PC-3 (cell line): ENCODE data around the gene SYCP3. TPM values are rescaled to one million over a fixed set of nuclear protein-coding genes. Genes with fewer than 3 reads are reported as not detected.

Experiments
- ATAC-seq: fragments of 200-7000 bp; cut with Tn5 transposase; 2 replicates; pipeline ENCODE4 v1.9.1; 2020; ENCODE audit warnings: mild to moderate bottlenecking, moderate library complexity
- BruUV-seq: library from RNA; stranded (reverse); fragments of 400-500 nt; replicated peaks from 2 replicates; lab custom pipeline; 2021; lab: Mats Ljungman, UMichigan
- CTCF ChIA-PET: fragments of 300-600 bp; sonication (Branson Sonifier 250); formaldehyde crosslinking; loops from one replicate; lab custom pipeline; 2022; ENCODE audit warnings: antibody characterized with exemption; lab: Charles Lee
- POLR2A ChIA-PET: fragments of 300-600 bp; sonication (Branson Sonifier 250); formaldehyde crosslinking; loops from one replicate; lab custom pipeline; 2022; ENCODE audit warnings: antibody characterized with exemption; ENCODE audit not compliant: unreplicated experiment; lab: Charles Lee
- DNase-seq: peaks from one replicate; pipeline ENCODE4 v3.0.0-alpha.2; 2015
- H2AFZ ChIP-seq: fragments of 300-600 bp; sonication (generic); 2 replicates; pipeline ENCODE4 v1.6.0; 2016; ENCODE audit warnings: antibody characterized with exemption, low read length
- H3F3A ChIP-seq: fragments of 300-600 bp; sonication (generic); one replicate; pipeline ENCODE4 v1.6.0; 2017; ENCODE audit warnings: antibody characterized with exemption, low read length, control low read depth, mild to moderate bottlenecking; ENCODE audit not compliant: unreplicated experiment
- H3K27ac ChIP-seq: fragments of 300-600 bp; sonication (generic); 2 replicates; pipeline ENCODE4 v1.5.1; 2016; ENCODE audit warnings: mild to moderate bottlenecking, low read length
- H3K27me3 ChIP-seq: fragments of 300-600 bp; sonication (generic); 2 replicates; pipeline ENCODE4 v1.6.1; 2016; ENCODE audit warnings: low read length, mixed read lengths
- H3K36me3 ChIP-seq: fragments of 300-600 bp; sonication (generic); 2 replicates; pipeline ENCODE4 v1.6.1; 2016; ENCODE audit warnings: low read depth, mixed run types, low read length, mixed read lengths
- H3K4me1 ChIP-seq: fragments of 300-600 bp; sonication (generic); 2 replicates; pipeline ENCODE4 v1.5.1; 2016; ENCODE audit warnings: low read length; ENCODE audit not compliant: insufficient read depth
- H3K4me2 ChIP-seq: fragments of 300-600 bp; sonication (generic); 2 replicates; pipeline ENCODE4 v1.6.0; 2016; ENCODE audit warnings: low read length
- H3K4me3 ChIP-seq: fragments of 300-600 bp; sonication (generic); 2 replicates; pipeline ENCODE4 v1.5.1; 2016; ENCODE audit warnings: mild to moderate bottlenecking, low read length, mixed read lengths
- H3K79me2 ChIP-seq: fragments of 300-600 bp; sonication (generic); 2 replicates; pipeline ENCODE4 v1.6.1; 2017; ENCODE audit warnings: low read length, mixed read lengths
- H3K9ac ChIP-seq: fragments of 300-600 bp; sonication (generic); 2 replicates; pipeline ENCODE4 v1.6.0; 2016; ENCODE audit warnings: mild to moderate bottlenecking, low read length
- H3K9me2 ChIP-seq: fragments of 300-600 bp; sonication (generic); replicated peaks from 2 replicates; pipeline ENCODE4 v1.6.1; 2016; ENCODE audit warnings: mixed run types, low read length, mixed read lengths
- H3K9me3 ChIP-seq: fragments of 300-600 bp; sonication (generic); 2 replicates; pipeline ENCODE4 v1.6.1; 2016; ENCODE audit warnings: low read length, mixed read lengths
- H4K20me1 ChIP-seq: fragments of 300-600 bp; sonication (generic); 2 replicates; pipeline ENCODE4 v1.6.1; 2016; ENCODE audit warnings: low read length, mixed read lengths
- CTCF ChIP-seq: fragments of 300-600 bp; sonication (generic); conservative IDR thresholded peaks from 2 replicates; pipeline ENCODE4 v1.5.1; 2017; ENCODE audit warnings: antibody characterized with exemption, low read depth, mild to moderate bottlenecking, low read length
- EZH2 ChIP-seq: fragments of 300-600 bp; sonication (generic); IDR thresholded peaks from one replicate; pipeline ENCODE4 v1.6.1; 2017; ENCODE audit warnings: antibody characterized with exemption, mild to moderate bottlenecking, low read length; ENCODE audit not compliant: unreplicated experiment
- EZH2phosphoT487 ChIP-seq: fragments of 300-600 bp; sonication (generic); IDR thresholded peaks from 2 replicates; pipeline ENCODE4 v1.6.1; 2018; ENCODE audit warnings: mild to moderate bottlenecking, antibody characterized with exemption, low read length, borderline replicate concordance
- intact Hi-C: fragments of 100-400 bp; cut with micrococcal nuclease; formaldehyde crosslinking; loops from 2 replicates; pipeline ENCODE4 v1.9.0; 2023
- total RNA-seq: library from RNA; depleted of rRNA; stranded (reverse); fragments of >200 nt; gene quantifications from 2 replicates; pipeline ENCODE4 v1.2.3, GENCODE V29; 2014

The SYCP3 gene
- total RNA-seq, 1 experiment from 2014 or later, result not detected

GRCh38 chr12:101697930-101698799 is 41.1 kb downstream of the SYCP3 start:
- Histone ChIP-seq H3K36me3 (no peaks in the 10 kb centered on the region), H3K4me3 (peak overlapping the region; percentile 89), H3K9me2 (no peaks in the 10 kb centered on the region), H3K79me2 (peaks cover 39% of the 10 kb centered on the region), H3K4me2 (peak overlapping the region; percentile 90), H3K27ac (no peak overlapping the region), H2AFZ (peak overlapping the region; percentile 96), H4K20me1 (no peaks in the 10 kb centered on the region), H3F3A (no peaks in the 10 kb centered on the region), H3K27me3 (no peaks in the 10 kb centered on the region), H3K9ac (peak overlapping the region; percentile 73), H3K9me3 (no peaks in the 10 kb centered on the region), H3K4me1 (peaks cover 12% of the 10 kb centered on the region)
- BruUV-seq, result no TSS peak
- TF ChIP-seq EZH2 (no peak), CTCF (no peak), EZH2phosphoT487 (no peak)
- POLR2A ChIA-PET, result interaction anchor here (0.7 kb wide), 1 partner anchor 146 kb away, joined by 8 read pairs; no protein-coding TSS in a partner anchor
- DNase-seq (peak; percentile 48), ATAC-seq (peak; percentile 59)
- CTCF ChIA-PET, result interaction anchor here (0.8 kb wide), 1 partner anchor 61 kb away, joined by 17 read pairs; no protein-coding TSS in a partner anchor
- intact Hi-C loops, result loop anchor here (2.0 to 5.0 kb wide), 2 partner anchors 134 to 283 kb away; partner anchors contain the start of gene GNPTAB

- ChIA-PET POLR2A (no interaction called here), CTCF (no interaction called here)
- H3K9me3 ChIP-seq, result no peaks in the 10 kb centered on the region
- peak within 1 kb of the TSS; percentile 89 for H3K4me3 ChIP-seq
- no TSS peak for BruUV-seq
- ATAC-seq (peak; percentile 70), DNase-seq (peak; percentile 47)
- H3K9me2 ChIP-seq, result no peaks in the 10 kb centered on the region
- H3K4me2 ChIP-seq, result peak within 1 kb of the TSS; percentile 90
- H3K4me1 ChIP-seq, result peaks cover 12% of the 10 kb centered on the region
- peak within 1 kb of the TSS; percentile 96 for H2AFZ ChIP-seq
- no peaks in the 10 kb centered on the region for H4K20me1 ChIP-seq
- no peak within 1 kb of the TSS for H3K27ac ChIP-seq
- H3K79me2 ChIP-seq, result peaks cover 34% of the 10 kb centered on the region
- TF ChIP-seq EZH2phosphoT487, result no peak
- no peaks in the 10 kb centered on the region for H3K27me3 ChIP-seq
- intact Hi-C loops, result loop anchor here (5.0 kb wide), 1 partner anchor 135 kb away; the partner anchor contains the start of gene GNPTAB
- H3K9ac ChIP-seq, result peak within 1 kb of the TSS; percentile 73
- H3K36me3 ChIP-seq, result no peaks in the 10 kb centered on the region
- no peaks in the 10 kb centered on the region for H3F3A ChIP-seq
Measured at GRCh38 chr12:101697197-101697929, 41.9 kb downstream of the SYCP3 start, which contains the start of gene CHPT1. Gene CHPT1 (plus strand): TSS chr12:101697640. CDS start chr12:101697862, 222 bp downstream.
